Activated gamma-delta T cell treated with Interleukin-2 at 50 U/mL for 16 hours (primary cell): ENCODE results near the gene NBPF11.
"Not testable (repeated sequence)": the region's sequence is repeated elsewhere in the genome, so short reads cannot be mapped to it uniquely, and the experiment has no call there.

Source experiments
- DNase-seq: peaks from one replicate; pipeline ENCODE4 v3.0.0-alpha.2; 2020

NBPF11 gene

GRCh38 chr1:148150014-148150413 lies 2.1 kb downstream of the NBPF11 start:
- not testable (repeated sequence) for DNase-seq

GRCh38 chr1:148149050-148149815 lies 2.8 kb downstream of the NBPF11 start:
- not testable (repeated sequence) for DNase-seq

- not testable (repeated sequence) for DNase-seq
Measured at GRCh38 chr1:148147052-148147838, 4.8 kb downstream of the NBPF11 start.

- not testable (repeated sequence) for DNase-seq
Measured at GRCh38 chr1:148146191-148146997, 5.7 kb downstream of the NBPF11 start.

GRCh38 chr1:148143223-148143622 lies 8.9 kb downstream of the NBPF11 start:
- not testable (repeated sequence) for DNase-seq

GRCh38 chr1:148141936-148142335 lies 10.1 kb downstream of the NBPF11 start:
- not testable (repeated sequence) for DNase-seq

GRCh38 chr1:148138606-148139005 lies 13.5 kb downstream of the NBPF11 start:
- DNase-seq: not testable (repeated sequence)

GRCh38 chr1:148122341-148122740 lies 29.7 kb downstream of the NBPF11 start:
- DNase-seq: not testable (repeated sequence)

- not testable (repeated sequence) for DNase-seq
Measured at GRCh38 chr1:148120395-148120794, 31.7 kb downstream of the NBPF11 start.

GRCh38 chr1:148095732-148096131 lies 56.3 kb downstream of the NBPF11 start:
- DNase-seq: not testable (repeated sequence)

GRCh38 chr1:148086196-148086595 lies 65.9 kb downstream of the NBPF11 start:
- DNase-seq: not testable (repeated sequence)

GRCh38 chr1:148081205-148081604 lies 70.9 kb downstream of the NBPF11 start:
- DNase-seq: not testable (repeated sequence)

GRCh38 chr1:148078632-148079519 lies 73.2 kb downstream of the NBPF11 start:
- not testable (repeated sequence) for DNase-seq

GRCh38 chr1:148078090-148078489 lies 74.0 kb downstream of the NBPF11 start:
- DNase-seq: not testable (repeated sequence)

- DNase-seq: not testable (repeated sequence)
Measured at GRCh38 chr1:148077458-148077857, 74.6 kb downstream of the NBPF11 start.

GRCh38 chr1:148073392-148073791 lies 78.7 kb downstream of the NBPF11 start:
- not testable (repeated sequence) for DNase-seq

GRCh38 chr1:148068606-148069005 lies 83.5 kb downstream of the NBPF11 start:
- not testable (repeated sequence) for DNase-seq

- DNase-seq: not testable (repeated sequence)
Measured at GRCh38 chr1:148068201-148068600, 83.9 kb downstream of the NBPF11 start.

GRCh38 chr1:148060294-148060701 lies 91.8 kb downstream of the NBPF11 start:
- DNase-seq: not testable (repeated sequence)

- DNase-seq: not testable (repeated sequence)
Measured at GRCh38 chr1:148057384-148057783, 94.7 kb downstream of the NBPF11 start.
